SIG-M5 treated with dmso at 0.1 percent for 504 hours (cell line): ENCODE results near the gene TNS1.

Experiments used
- DNase-seq: peaks from one replicate; lab custom pipeline; 2025; ENCODE audit not compliant: unreplicated experiment; lab: John Stamatoyannopoulos, UW

The TNS1 gene

DNA sequence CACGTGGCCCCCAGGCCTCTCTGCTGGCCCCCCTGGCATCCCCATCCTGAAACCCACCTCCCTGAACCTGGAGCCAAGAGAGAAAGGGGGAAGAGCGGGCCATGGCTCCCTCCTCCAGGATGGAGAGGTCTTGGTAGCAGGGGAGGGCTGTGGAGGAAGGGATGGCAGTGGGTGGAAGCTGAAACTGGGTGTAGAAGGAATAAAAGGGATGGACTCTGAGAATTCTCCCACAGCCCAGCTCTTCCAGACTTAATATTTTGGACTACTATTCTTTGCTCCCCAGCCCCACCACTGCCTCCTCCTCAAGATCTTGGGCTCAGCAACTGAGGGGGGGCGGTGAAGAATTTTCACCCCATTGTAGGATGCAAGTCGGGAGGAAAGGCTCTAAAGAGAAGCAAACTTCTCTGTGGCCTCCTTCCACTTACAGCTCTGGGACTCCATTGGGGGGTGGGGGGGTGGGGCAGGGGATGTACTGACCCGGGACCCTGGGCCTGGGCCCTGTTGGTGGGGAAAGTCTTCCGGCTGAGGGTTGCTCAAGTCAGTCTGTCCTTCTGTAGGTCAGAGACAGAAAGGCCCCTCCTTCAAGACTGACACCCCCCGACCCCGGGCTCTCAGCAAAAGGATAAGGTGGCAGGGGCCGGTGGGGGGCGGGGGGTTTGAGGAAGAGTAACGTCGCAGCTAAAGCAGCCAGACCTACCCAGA, 501 bp downstream of the TNS1 start:
- DNase-seq = no peak

DNA sequence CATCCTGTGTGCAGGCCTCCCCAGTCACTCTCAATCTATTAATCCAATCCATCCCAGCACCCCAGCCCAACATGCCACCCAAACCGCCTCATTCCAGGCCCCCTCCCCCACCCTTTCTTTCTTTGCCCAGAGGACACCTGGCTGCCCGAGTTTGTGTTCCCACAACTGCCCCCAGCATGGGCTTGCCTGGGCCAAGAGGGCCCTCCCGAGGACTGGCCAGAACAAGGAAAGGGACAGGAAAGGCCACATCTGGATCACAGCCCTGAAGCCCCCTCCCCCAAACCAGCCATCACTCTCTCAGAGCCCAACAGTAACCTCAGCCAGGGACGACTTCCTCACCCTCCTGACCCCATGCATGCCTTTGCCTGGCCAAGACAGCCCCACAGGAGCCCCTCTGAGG, 1.2 kb downstream of the TNS1 start:
- no peak for DNase-seq

DNA sequence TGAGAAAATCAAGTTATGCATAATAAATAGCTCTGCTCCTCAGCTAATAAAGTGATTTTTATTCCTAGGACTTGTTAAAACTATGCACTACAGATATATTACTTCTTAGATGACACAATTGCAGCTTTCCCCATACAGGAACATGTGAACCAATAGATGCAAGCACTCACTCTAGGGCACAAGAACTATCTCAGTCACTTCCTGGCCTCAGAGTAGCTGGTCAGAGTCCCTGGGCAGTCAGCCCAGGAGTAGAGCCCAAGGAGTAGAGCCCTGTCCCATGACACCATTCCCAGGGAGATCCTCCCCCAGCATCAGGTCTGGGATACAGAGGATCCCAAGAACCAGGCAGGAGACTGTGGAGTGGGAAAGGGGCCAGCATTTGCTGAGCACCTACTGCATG, 2.7 kb downstream of the TNS1 start:
- no peak for DNase-seq

DNA sequence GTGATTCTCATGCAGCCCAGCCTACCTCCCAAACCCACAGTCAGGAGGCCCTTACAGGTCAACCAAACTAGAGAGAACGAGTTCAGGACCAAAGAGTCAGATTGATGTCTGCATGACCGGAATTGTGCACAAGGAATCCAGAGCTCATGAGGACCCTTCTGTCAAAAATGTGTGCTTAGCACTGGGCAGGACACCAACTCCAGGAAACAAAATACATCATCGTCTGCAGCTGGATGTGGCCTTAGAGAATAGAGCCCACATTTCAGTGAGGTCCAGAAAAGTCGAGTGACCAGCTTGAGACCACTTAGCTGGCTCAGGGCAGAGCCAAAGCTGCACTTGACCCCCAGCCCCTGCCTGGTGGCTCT, 3.2 kb downstream of the TNS1 start:
- no peak for DNase-seq

DNA sequence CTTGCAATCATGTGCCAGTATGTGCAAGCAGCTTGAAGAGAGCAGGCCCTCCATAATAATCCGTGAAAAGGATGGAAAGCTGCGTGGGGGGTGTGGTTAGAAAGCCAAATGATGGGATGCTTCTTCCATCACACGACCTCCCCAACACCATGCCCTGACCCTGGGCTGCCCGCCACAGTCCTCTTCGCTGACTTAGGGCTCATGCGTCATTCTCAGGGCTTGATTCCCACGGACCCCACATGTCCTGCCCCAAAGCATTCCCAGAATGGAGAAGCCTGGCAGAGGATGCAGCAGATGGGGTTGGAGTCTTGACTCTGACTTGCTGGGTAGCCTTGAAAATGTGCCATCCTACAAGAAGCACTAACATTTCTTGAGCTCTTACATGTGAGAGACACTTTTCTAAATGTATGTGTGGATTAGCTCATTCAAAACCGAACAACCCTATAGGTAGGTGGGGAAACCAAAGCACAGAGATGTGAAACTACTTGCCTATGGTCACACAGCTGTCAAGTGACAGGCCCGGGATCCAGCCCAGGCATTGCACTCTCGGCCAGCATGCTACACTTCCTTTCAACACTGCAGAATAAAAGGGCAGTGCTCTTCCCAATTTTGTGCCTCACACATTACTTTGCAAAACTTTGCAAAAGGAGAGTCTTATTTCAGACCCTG, 3.7 kb downstream of the TNS1 start:
- DNase-seq = no peak

DNA sequence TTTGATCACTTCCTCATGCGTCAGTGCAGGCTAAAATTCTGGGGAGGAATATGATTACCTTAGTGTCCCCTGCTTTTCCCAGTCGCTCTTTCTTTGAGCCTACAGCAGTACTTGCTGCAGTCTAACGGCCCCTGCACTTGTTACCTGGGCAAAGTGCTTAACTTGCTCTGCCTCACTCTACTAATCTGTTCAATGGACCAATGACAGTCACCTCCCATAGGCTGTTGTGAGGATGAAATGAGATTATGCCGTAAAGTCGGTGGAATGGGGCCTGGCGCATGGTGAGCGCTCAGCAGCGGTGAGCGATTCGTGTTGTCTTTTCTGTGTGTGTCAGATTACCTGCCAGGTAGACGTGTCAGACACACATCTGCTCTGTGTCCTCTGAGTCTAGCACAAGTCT, 5.3 kb downstream of the TNS1 start:
- DNase-seq = no peak

DNA sequence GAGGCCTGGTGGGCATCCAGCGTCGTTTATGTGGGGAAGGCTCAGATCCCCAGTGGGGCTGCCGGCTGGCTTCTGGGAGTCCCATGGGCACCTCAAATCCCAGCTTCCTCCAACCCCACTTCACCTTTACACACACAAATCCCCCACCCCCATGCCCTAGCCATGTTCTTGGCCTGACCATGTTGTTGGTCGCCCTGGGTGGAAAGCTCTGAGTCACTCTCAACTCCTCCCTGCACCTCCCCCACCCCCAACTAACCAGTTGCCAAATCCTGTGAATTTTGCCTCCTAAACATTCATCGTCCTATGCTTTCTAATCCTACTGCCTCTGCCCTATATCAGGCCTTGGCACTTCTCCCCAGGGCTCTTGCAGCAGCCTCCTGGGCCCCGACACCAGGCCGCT, 6.4 kb downstream of the TNS1 start:
- DNase-seq = no peak

DNA sequence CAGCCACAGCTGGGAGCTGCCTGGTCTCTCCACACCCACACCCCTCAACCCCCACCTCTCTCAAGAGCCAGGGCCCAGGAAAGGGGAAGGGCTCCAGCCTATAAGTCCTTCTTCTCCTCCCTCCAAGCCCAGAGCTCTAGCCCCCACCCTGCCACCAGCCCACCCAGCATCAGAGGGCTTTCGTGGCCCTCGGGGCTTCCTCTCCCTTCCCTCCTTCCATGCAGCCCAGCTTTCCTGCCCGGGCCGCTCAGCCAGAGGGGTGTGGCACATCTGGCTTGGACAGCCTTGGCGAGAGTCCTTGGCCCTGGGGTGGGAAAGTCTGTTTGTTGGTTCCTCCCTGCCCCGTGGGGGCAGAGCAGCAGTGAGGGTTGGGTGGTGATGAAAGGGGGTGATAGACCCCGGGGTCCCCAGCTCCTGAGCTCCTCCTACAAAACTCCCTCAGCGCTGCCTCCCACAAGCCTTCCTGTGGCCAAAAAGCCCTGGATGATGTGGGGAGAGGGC, 7.0 kb downstream of the TNS1 start:
- no peak for DNase-seq

DNA sequence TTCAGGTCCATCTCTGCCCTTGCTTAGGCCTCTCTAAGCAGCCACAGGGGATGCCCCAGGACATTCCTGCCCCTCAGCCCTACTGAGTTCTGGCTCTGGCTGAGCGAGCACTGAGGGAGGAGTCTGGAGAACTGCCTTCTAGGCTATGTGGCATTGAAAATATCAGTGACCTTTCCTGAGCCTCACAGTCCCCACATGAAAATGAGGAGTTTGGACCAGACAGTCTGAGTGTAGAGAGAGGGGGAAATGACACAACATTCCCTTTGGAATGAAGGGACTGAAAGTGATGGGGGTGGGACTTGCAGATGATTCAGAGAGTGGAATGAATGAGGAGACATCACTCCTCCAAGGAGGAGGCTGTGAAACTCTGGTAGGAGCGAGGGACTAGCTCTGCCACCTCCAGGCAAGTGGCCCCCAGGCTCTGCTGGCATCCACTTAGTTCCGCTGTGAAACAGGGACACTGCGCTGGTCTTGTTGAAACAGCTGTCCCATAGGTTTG, 8.0 kb downstream of the TNS1 start:
- DNase-seq = no peak

DNA sequence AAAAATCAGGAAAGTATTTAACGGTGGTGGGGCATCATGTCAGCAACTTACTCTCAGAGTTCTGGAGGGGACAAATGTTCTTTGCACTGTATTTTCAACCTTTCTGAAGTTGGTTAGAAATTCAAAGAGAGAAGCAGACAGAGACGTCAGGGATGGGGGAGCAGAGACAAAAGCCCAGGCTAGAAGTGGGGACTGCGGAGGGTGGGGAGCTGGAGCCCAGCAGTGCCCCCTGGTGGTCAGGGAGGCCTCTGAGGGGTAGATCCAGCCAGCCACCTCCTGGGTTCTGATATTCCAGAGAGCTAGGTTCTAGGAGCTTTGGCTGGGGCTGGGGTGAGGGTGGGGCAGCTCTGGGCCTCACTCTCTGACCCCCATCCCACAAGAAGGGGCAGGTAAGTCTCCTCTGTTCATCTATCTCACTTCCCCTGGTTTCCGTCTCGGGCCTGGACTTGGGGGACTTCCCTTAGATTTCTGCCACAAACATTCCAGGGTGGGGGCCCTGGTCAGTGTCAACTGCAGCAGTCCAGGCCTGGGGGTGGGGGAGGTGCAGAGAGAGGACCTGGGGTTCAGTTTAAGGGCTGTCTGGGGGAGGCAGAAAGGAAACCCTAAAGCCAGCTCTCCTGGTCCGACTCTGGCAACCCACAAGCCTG, 8.9 kb downstream of the TNS1 start:
- peak; percentile 29 for DNase-seq

DNA sequence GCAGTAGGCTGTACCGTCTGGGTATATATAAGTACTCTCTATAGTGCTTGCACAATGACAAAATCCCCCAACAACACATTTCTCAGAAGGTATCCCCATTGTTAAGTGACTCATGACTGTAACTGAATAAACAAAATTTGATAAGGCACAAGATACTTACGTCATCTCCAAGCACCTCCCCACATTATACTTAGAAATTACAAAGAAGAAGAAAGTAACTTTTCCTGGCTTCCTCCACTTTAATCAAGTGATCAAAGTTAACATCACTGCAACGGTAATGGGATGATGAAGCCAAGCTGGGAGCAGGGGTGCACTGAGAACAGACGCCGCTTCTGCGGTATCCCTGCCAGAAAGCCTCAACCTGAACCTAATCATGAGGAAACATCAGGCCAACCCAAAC, 9.7 kb downstream of the TNS1 start:
- no peak for DNase-seq

DNA sequence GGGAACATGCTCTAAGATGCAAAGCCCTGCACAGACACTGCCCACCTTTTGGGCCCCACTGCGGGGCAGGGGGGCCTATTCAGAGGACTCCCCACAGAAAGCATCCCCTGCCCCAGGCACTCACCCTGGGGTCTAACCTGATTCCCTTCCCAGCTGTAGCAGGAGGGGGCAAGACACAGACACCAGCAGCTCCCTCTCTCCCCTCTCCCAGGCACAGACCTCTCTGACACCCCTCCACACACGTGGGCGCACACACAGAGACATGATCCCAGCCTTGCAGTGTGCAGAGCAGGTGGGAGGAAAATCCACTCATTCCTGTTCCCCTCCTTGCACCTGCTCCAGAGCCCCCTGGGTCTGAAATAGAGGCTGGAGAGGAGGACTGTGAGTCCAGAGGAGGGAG, 10.7 kb downstream of the TNS1 start:
- DNase-seq = no peak

DNA sequence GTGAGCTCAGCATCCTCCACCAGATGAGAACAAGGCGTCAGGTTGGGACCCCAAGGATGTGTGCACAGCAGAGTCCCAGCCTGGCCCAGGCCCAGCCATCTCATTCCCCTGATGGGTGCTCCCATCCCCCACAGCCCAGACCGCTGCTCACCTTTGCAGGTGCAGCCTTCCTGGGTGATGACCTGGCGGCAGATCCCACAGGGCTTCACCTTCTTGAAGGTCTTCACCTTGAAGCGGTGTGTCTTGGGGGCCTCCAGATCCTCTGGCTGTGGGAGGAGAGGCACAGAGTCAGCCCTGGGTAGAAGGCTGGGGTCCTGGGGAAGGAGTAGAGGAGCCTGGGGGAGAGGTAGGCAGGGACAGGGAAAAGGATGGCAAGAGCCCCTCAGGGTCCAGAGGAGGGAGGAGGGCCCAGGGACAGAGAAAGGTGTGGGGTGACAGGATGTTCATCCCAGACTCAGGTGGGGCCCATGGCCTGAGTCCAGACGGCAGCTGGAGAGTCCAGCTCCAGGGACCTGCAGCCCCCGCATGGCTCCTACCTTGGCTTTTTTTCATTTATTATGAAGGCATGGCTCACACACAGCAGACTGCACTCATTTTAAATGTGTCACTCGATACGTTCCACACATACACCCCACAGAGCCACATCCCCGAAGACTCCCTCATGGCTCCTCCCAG, 11.9 kb downstream of the TNS1 start:
- no peak for DNase-seq

DNA sequence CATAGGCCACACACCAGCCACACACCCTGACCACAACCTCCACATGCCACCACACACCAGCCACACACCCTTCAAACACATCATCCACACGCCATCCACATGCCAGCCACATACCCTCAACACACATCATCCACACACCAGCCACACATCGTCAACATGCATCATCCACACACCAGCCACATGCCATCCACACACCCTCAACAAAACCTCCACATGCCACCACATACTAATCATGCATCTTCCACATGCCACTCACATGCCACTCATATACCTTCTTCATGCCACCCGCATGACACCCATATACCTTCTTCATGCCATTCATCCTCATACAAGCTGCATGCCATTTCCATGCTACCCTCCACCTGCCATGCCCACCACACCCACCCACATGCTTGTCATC, 12.4 kb downstream of the TNS1 start:
- no peak for DNase-seq

DNA sequence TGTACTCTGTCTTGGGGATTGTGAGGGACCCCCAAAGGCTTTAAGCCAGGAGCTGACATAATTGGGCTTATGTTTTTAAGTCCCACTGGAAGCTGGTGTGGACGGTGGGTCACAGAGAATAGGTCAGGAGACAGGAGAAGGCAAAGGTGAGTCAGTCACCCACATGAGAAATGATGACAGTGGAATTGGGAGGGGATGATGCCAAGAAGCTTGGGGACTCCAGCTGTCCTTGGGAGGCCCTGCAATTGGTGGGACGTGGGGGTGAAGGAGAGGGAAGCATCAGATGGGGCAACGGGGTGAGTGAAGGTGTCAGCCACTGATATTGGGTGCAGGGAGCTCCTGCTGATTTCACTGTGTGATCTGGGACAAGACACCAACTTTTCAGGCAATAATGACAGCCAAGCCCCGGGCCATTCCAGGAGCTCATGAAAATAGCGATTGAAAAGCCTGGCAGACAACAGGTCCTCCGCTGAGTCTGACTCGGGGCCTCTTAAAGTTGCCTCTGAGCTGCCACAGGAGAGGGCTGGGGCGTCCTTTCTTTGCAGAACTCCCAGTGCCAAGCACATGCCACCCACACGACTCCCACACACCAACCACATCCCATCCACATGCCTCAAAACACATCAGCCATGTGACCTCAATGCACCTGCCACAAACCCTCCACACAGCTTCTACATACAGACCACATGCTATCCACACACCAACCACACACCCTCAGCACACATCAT, 13.4 kb downstream of the TNS1 start:
- DNase-seq = no peak

DNA sequence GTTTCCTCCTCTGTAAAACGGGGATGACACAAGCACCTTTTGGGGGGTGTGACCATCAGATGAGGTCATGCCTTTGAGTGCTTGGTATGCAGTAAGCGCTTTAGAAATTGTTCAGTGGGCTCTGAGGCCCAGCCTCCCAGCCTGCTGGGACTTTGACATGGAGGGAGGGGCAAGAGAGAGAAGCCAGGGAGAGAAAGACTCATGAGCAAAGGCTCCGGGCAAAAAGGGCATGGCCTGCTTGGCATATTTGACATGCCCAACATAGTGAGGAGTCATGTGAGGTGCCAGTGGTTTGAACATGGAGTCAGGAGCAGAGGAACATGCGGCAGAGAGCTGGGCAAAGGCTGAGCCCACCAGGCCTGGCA, 14.0 kb downstream of the TNS1 start:
- DNase-seq = no peak

DNA sequence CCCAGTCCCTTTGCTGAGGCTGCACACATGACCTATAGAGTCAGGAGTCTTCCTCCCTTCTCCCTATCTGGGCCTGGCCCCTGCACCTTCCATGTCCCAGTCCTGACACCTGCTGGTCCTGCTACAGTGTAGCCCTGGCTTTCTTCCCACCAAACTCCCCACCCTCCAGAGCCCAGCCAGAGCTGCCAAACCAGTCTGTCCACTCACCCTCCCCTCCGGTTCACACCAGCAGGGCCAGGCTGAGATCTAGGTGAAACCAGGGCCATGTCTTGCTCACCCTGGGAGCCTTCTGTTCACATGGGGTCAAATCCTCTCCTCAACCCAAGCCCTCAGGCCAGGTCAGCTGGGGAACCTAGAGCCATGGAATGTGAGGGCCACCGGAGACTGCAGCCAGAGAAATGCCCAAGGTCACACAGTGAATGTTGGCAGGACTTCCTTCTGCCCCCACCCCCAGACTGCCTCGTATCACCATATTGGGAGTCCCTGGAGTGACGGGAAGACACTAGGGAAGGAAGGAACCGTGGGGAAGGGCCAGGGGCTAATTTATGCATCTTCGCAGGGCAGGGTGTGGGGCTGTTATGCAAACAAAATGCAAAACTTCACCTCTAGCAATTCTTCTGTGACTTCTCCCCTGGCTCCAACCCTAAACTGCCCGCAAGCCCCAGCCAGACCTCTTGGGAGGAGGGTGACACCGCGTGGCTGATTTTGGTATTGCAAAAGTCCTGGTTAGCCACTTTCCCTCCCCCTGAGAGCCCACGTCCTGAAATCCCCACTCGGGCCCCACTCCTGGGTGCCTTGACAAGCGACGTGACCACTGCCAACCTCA, 14.6 kb downstream of the TNS1 start:
- DNase-seq = peak; percentile 72

DNA sequence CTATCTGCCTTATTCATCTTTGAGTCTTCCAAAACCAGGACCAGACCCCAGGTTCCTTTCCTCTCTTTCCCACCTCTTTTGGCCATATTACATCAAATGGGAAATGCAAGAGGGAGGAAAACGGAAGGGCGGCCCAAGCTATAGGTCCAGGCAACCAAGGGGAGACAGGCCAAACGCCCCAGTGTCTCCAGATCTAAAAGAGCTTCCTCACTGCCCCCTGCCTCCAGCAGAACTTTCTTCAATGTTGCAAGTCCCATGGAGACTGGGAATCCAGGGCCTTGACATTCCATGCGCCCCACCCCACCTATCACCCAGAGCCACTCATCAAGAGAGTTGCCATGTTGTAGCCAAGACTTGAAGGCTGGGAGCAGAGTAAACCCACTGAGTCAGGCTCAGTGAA, 15.4 kb downstream of the TNS1 start:
- no peak for DNase-seq

DNA sequence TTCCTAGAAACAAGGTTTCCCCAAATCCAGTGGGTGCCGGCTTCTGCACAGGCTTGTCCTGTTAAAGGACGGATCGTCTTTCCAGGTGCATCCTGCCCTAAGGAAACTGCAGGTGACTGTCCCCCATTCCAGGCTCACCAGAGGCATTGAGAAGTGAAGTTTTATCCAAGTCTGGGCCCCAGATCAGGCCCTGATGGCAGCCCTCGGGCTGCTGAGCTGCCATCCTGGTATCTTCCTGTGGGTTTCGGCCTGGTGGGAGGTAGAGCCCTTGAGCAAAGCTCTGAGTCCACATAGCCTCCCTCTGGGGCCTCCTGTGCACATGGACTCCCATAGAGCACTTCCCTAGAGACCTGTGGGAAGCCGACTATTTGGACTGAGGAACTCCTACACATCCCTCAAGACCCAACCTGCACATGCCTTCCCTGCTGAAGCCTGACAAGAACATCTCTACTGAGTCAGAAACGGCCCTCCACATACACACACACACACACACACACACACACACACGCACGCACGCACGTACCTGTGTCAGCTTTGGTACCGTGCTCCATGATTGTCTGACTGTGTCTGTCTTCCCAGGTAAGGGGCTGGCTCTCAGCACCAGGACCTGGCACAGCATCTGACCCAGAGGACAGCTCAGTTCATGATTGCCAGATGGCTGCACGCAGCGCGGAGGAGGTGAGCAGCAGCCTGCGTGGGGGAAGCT, 16.4 kb downstream of the TNS1 start:
- no peak for DNase-seq
